Nephron progenitor cell (in vitro differentiated cells): ENCODE data around the gene SENP1.

Experiments used
- DNase-seq: peaks from one replicate; pipeline ENCODE4 v3.0.0; 2021
- H3K27ac Mint-ChIP-seq: 2 replicates; pipeline ENCODE4 v1.8.0; 2021; ENCODE audit warnings: mild to moderate bottlenecking, moderate library complexity, mixed read lengths
- H3K27me3 Mint-ChIP-seq: 2 replicates; pipeline ENCODE4 v1.8.0; 2021; ENCODE audit warnings: mild to moderate bottlenecking, low read depth, mixed read lengths; ENCODE audit not compliant: poor library complexity
- H3K36me3 Mint-ChIP-seq: 2 replicates; pipeline ENCODE4 v1.8.0; 2021; ENCODE audit warnings: low read depth, mixed read lengths
- H3K4me1 Mint-ChIP-seq: 2 replicates; pipeline ENCODE4 v1.8.0; 2021; ENCODE audit warnings: mixed read lengths
- H3K4me3 Mint-ChIP-seq: 2 replicates; pipeline ENCODE4 v1.8.0; 2021; ENCODE audit warnings: mild to moderate bottlenecking, moderate library complexity, mixed read lengths
- H3K9me3 Mint-ChIP-seq: 2 replicates; pipeline ENCODE4 v1.8.0; 2021; ENCODE audit warnings: mild to moderate bottlenecking, moderate library complexity, mixed read lengths
- TF ChIP-seq, protein P1 (sequence below): fragments of 200-600 bp; sonication (generic); IDR thresholded peaks from 2 replicates; pipeline ENCODE4 v1.5.0; 2021; ENCODE audit warnings: antibody characterized with exemption

Gene SENP1

DNA sequence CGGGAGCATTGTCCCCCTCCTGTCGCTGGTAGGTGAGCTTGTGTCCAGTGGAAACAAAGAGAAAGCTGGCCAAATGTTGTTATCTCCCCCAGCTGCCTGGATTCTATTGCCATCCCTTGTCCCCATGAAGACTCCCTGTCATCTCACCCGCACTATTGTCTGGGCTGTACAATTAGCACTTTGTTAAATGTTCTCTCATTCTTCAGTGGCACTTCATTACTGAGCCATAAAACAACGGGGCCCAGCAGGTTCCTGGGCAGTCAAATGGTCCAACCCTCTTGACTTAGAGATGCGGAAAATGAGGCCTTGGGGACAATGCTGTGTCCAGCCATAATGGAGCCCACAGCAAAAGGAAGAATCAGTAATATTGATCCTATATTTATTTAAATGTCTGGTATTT is 88.4 kb downstream of the SENP1 start:
- Mint-ChIP-seq H3K36me3 (no peaks in the 10 kb centered on the region), H3K9me3 (no peaks in the 10 kb centered on the region), H3K27me3 (peaks cover 79% of the 10 kb centered on the region), H3K4me3 (no peak overlapping the region), H3K27ac (no peak overlapping the region), H3K4me1 (peaks cover 42% of the 10 kb centered on the region)
- TF ChIP-seq, protein P1, sequence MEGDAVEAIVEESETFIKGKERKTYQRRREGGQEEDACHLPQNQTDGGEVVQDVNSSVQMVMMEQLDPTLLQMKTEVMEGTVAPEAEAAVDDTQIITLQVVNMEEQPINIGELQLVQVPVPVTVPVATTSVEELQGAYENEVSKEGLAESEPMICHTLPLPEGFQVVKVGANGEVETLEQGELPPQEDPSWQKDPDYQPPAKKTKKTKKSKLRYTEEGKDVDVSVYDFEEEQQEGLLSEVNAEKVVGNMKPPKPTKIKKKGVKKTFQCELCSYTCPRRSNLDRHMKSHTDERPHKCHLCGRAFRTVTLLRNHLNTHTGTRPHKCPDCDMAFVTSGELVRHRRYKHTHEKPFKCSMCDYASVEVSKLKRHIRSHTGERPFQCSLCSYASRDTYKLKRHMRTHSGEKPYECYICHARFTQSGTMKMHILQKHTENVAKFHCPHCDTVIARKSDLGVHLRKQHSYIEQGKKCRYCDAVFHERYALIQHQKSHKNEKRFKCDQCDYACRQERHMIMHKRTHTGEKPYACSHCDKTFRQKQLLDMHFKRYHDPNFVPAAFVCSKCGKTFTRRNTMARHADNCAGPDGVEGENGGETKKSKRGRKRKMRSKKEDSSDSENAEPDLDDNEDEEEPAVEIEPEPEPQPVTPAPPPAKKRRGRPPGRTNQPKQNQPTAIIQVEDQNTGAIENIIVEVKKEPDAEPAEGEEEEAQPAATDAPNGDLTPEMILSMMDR = no peak
- DNase-seq = no peak

DNA sequence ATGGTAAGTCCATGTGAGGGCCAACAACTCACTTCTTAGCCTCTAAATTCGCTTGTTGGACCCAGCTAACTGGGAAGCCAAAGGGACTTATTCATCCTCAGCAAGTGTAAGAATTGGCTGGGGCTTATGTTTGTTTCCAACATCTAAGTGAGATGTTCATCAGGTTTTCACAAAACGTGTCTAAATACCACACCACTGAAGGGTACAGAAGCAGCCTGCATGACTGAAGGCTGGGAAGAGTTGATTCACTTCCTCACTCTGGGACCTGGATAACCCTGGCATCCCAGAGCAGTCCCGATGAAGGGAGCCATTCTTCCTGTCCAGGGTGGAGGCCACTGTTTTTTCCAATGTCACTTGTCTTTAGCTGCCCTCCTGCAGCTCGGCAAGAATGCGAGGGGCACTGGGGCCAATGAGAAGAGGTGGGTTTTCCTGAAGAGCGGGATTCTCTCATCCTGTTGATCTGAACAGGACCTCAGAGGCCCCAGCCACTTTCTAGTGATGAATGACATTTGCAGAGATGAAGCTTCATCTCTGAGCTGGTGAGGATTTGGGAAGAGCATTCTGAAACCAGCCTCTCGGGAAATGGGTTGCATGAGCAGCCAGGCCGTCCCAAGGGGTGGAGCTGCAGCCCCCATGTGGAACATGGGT is 89.4 kb downstream of the SENP1 start:
- TF ChIP-seq, protein P1 = no peak
- Mint-ChIP-seq H3K27me3 (peaks cover 82% of the 10 kb centered on the region), H3K27ac (no peak overlapping the region), H3K9me3 (no peaks in the 10 kb centered on the region), H3K4me3 (no peak overlapping the region), H3K4me1 (peaks cover 32% of the 10 kb centered on the region), H3K36me3 (no peaks in the 10 kb centered on the region)
- no peak for DNase-seq

DNA sequence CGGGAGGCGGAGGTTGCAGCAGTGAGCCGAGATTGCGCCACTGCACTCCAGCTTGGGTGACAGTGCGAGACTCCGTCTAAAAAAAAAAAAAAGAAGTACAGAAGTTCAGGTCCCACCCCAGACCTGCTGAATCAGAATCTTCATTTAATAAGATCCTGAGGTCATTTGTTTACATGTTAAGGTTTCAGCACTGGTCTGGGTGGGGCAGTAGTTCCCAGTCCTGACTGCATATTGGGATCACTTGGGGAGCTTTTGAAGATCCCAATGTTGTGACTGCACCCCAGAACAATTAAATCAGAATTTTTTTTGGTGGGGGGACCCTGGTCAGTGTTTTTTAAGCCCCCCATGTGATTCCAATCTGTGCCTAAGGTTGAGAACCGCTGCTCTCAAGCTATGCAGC is 89.9 kb downstream of the SENP1 start:
- H3K9me3 Mint-ChIP-seq = no peaks in the 10 kb centered on the region
- DNase-seq = no peak
- H3K36me3 Mint-ChIP-seq = no peaks in the 10 kb centered on the region
- peaks cover 82% of the 10 kb centered on the region for H3K27me3 Mint-ChIP-seq
- H3K4me3 Mint-ChIP-seq = no peak overlapping the region
- no peak overlapping the region for H3K27ac Mint-ChIP-seq
- TF ChIP-seq, protein P1 = no peak
- peaks cover 32% of the 10 kb centered on the region for H3K4me1 Mint-ChIP-seq

DNA sequence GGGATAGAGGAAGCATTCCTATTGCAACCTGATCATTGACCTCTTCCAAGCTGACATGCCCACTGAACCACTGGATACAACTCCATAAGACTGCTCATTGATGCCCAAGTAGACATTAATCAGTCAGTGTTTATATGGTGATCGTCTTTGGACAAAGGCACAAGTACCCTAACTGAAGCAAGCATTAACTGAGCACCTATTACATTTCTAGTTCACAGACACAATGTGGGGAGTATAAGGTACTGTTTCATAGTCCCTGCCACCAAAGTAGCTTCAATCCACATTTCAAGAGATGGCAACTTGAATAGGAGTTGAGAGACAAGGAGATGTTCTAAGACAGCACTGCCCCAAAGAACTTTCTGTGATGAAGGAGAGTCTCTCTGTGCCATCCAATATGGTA is 90.8 kb downstream of the SENP1 start:
- H3K4me3 Mint-ChIP-seq = no peak overlapping the region
- H3K27ac Mint-ChIP-seq = no peak overlapping the region
- DNase-seq = no peak
- H3K27me3 Mint-ChIP-seq = peaks cover 85% of the 10 kb centered on the region
- TF ChIP-seq, protein P1 = no peak
- no peaks in the 10 kb centered on the region for H3K9me3 Mint-ChIP-seq
- H3K36me3 Mint-ChIP-seq = no peaks in the 10 kb centered on the region
- peaks cover 37% of the 10 kb centered on the region for H3K4me1 Mint-ChIP-seq

DNA sequence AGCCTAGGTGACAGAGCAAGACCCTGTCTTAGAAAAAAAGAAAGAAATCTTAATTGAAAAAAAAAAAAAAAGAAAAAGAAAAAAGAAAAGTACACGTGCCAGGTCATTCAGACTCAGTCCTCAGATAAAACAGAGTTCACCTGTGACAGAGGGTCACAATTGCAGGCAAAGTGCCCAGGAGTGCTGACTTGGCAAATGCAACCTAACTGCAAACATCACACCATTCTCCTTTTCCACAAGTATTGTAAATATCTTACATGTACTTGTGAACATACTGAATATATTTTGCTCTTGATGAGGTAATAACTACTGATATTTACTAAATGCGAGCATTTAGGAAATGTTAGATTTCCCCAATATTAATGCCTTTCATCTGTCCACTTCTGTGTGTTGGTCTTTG is 92.6 kb downstream of the SENP1 start:
- Mint-ChIP-seq H3K4me1 (peaks cover 43% of the 10 kb centered on the region), H3K36me3 (no peaks in the 10 kb centered on the region), H3K27ac (no peak overlapping the region), H3K9me3 (no peaks in the 10 kb centered on the region), H3K27me3 (peaks cover 87% of the 10 kb centered on the region), H3K4me3 (no peak overlapping the region)
- DNase-seq = no peak
- TF ChIP-seq, protein P1 = no peak

DNA sequence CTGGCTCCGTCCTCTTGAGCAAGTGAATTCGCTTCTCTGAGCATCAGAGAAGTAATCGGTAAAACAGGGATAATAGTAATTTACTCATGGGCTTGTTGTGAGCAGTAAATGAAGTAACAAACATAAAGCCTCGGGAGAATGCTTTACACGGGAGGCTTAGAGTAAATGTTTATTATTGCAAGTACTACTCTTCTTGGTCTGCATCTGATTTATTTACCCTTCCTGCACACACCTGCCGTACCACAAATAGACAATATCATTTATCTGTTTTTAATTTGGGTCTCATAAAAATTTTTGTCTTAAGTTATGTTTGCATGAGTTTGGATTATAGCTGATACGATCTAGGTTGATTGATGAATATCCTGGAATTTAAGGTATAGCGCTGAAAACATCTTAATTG is 93.8 kb downstream of the SENP1 start:
- no peak for DNase-seq
- Mint-ChIP-seq H3K4me3 (no peak overlapping the region), H3K4me1 (peaks cover 40% of the 10 kb centered on the region), H3K27ac (no peak overlapping the region), H3K27me3 (peaks cover 91% of the 10 kb centered on the region), H3K36me3 (no peaks in the 10 kb centered on the region), H3K9me3 (no peaks in the 10 kb centered on the region)
- TF ChIP-seq, protein P1 = no peak
